H1 (cell line): ENCODE results near the gene COL6A5. TPM values are rescaled to one million over a fixed set of nuclear protein-coding genes. Genes with fewer than 3 reads are reported as not detected.
A peak's percentile ranks its signal among the peaks of the same experiment; 100 is the strongest.

Source experiments
- CTCF ChIA-PET: fragments of 300-600 bp; sonication (Branson Sonifier 250); formaldehyde crosslinking; loops from one replicate; lab custom pipeline; 2021; ENCODE audit not compliant: partially characterized antibody; lab: Charles Lee
- POLR2A ChIA-PET: fragments of 300-600 bp; sonication (Branson Sonifier 250); formaldehyde crosslinking; loops from one replicate; lab custom pipeline; 2021; ENCODE audit warnings: inconsistent platforms; ENCODE audit not compliant: partially characterized antibody; lab: Charles Lee
- DNase-seq, 2 experiments: peaks; one replicate each; pipeline versions ENCODE4 v3.0.0 to v3.0.0-alpha.2; 2010 to 2022; ENCODE audit warnings: low spot score in 2 of 2, low read depth in 1 of 2, mixed read lengths in 1 of 2
- FAIRE-seq: peaks from 2 replicates; lab custom pipeline; 2011; peaks lifted over from hg19 to GRCh38; lab: Jason Lieb, UNC
- H2AFZ ChIP-seq: 2 replicates; pipeline ENCODE4 v1.8.1; 2012; ENCODE audit warnings: low read length, inconsistent platforms
- H2AK5ac ChIP-seq: 2 replicates; pipeline ENCODE4 v1.6.1; 2013; ENCODE audit warnings: low read depth, low read length
- H2BK120ac ChIP-seq: replicated peaks from 2 replicates; pipeline ENCODE3; 2013; ENCODE audit warnings: low read depth, low read length, inconsistent platforms
- H2BK12ac ChIP-seq: 2 replicates; pipeline ENCODE4 v1.6.1; 2013; ENCODE audit warnings: low read depth, low read length
- H2BK15ac ChIP-seq: 2 replicates; pipeline ENCODE4 v1.6.1; 2013; ENCODE audit warnings: low read length
- H2BK20ac ChIP-seq: 2 replicates; pipeline ENCODE4 v1.6.1; 2013; ENCODE audit warnings: low read length
- H2BK5ac ChIP-seq: 2 replicates; pipeline ENCODE4 v1.6.1; 2013; ENCODE audit warnings: low read depth, low read length
- H3K14ac ChIP-seq: 2 replicates; pipeline ENCODE4 v1.6.1; 2013; ENCODE audit warnings: inconsistent platforms; ENCODE audit not compliant: insufficient read length
- H3K18ac ChIP-seq: 2 replicates; pipeline ENCODE4 v1.6.1; 2013; ENCODE audit warnings: low read length; ENCODE audit errors: extremely low read depth
- H3K23ac ChIP-seq: 2 replicates; pipeline ENCODE4 v1.6.1; 2013; ENCODE audit warnings: inconsistent platforms; ENCODE audit not compliant: insufficient read length
- H3K23me2 ChIP-seq: 2 replicates; pipeline ENCODE4 v1.6.1; 2013; ENCODE audit warnings: low read depth, low read length
- H3K27ac ChIP-seq: 2 replicates; pipeline ENCODE4 v1.6.1; 2011; ENCODE audit warnings: low read depth, low read length, inconsistent platforms
- H3K27me3 ChIP-seq, 4 experiments: replicated peaks in 1 of 4; 1 replicate in 1 of 4; 2 replicates in 3 of 4; pipeline versions ENCODE4 v1.6.1 to v1.8.1; 2011 to 2013; ENCODE audit warnings: low read length in 3 of 4, mild to moderate bottlenecking in 3 of 4, inconsistent platforms in 2 of 4, mixed read lengths in 2 of 4, moderate library complexity in 1 of 4; ENCODE audit not compliant: control insufficient read depth in 3 of 4, insufficient read depth in 3 of 4; ENCODE audit errors: extremely low read depth in 1 of 4
- H3K36me3 ChIP-seq, 4 experiments: 2 replicates each; pipeline versions ENCODE4 v1.6.1 to v1.8.1; 2011 to 2013; ENCODE audit warnings: mild to moderate bottlenecking in 4 of 4, low read length in 3 of 4, moderate library complexity in 2 of 4, control low read depth in 1 of 4, inconsistent platforms in 1 of 4; ENCODE audit not compliant: insufficient read depth in 4 of 4, control insufficient read depth in 2 of 4
- H3K4ac ChIP-seq: replicated peaks from 2 replicates; pipeline ENCODE3; 2013; ENCODE audit warnings: low read length, low read depth, mixed read lengths, inconsistent platforms; ENCODE audit not compliant: insufficient read length
- H3K4me1 ChIP-seq, 4 experiments: replicated peaks in 1 of 4; 1 replicate in 1 of 4; 2 replicates in 3 of 4; pipeline versions ENCODE4 v1.6.1 to v1.8.1; 2011 to 2013; ENCODE audit warnings: low read length in 3 of 4, inconsistent platforms in 2 of 4, mixed read lengths in 1 of 4; ENCODE audit not compliant: insufficient read depth in 4 of 4, control insufficient read depth in 3 of 4
- H3K4me2 ChIP-seq, 2 experiments: 2 replicates each; pipeline versions ENCODE4 v1.6.1 to v1.8.1; 2011 to 2013; ENCODE audit warnings: low read depth in 2 of 2, low read length in 2 of 2, control low read depth in 1 of 2, inconsistent platforms in 1 of 2, mild to moderate bottlenecking in 1 of 2; ENCODE audit not compliant: insufficient read depth in 1 of 2
- H3K4me3 ChIP-seq, 4 experiments: fragments of 200-600, 300-600 bp in 1 of 4; sonication (generic), shearing (Covaris generic), sonication (Bioruptor Twin) in 1 of 4; 2 replicates each; pipeline versions ENCODE4 v1.5.1 to v1.8.1; 2011 to 2016; ENCODE audit warnings: low read length in 4 of 4, low read depth in 3 of 4, control low read depth in 2 of 4, inconsistent platforms in 2 of 4, mild to moderate bottlenecking in 2 of 4, mixed read lengths in 1 of 4, moderate library complexity in 1 of 4; ENCODE audit not compliant: insufficient read depth in 2 of 4; ENCODE audit errors: extremely low read depth in 1 of 4
- H3K56ac ChIP-seq: replicated peaks from 2 replicates; pipeline ENCODE3; 2013; ENCODE audit warnings: low read depth, mild to moderate bottlenecking, mixed read lengths, low read length, inconsistent platforms; ENCODE audit not compliant: insufficient read length
- H3K79me1 ChIP-seq: 2 replicates; pipeline ENCODE4 v1.6.1; 2013; ENCODE audit warnings: low read depth, low read length, control low read depth
- H3K79me2 ChIP-seq, 2 experiments: 2 replicates each; pipeline versions ENCODE4 v1.6.1 to v1.8.1; 2012 to 2013; ENCODE audit warnings: low read length in 2 of 2, mild to moderate bottlenecking in 2 of 2, inconsistent platforms in 1 of 2; ENCODE audit not compliant: insufficient read depth in 2 of 2, control insufficient read depth in 1 of 2
- H3K9ac ChIP-seq, 4 experiments: replicated peaks in 1 of 4; 1 replicate in 1 of 4; 2 replicates in 3 of 4; pipeline versions ENCODE4 v1.6.1 to v1.8.1; 2011 to 2013; ENCODE audit warnings: low read depth in 3 of 4, low read length in 3 of 4, control low read depth in 2 of 4, mild to moderate bottlenecking in 2 of 4, moderate library complexity in 2 of 4, inconsistent platforms in 1 of 4; ENCODE audit errors: extremely low read depth in 1 of 4
- H3K9me3 ChIP-seq, 2 experiments: 2 replicates each; pipeline versions ENCODE4 v1.6.1 to v1.8.1; 2012 to 2013; ENCODE audit warnings: mild to moderate bottlenecking in 2 of 2, moderate library complexity in 2 of 2, control low read depth in 1 of 2, inconsistent platforms in 1 of 2, low read depth in 1 of 2, low read length in 1 of 2, mixed read lengths in 1 of 2; ENCODE audit not compliant: insufficient read depth in 2 of 2
- H4K20me1 ChIP-seq, 2 experiments: replicated peaks in 1 of 2; 2 replicates each; pipeline versions ENCODE3 to v1.8.1; 2011 to 2013; ENCODE audit warnings: inconsistent platforms in 2 of 2, low read length in 2 of 2, mild to moderate bottlenecking in 1 of 2; ENCODE audit not compliant: insufficient read depth in 2 of 2, control insufficient read depth in 1 of 2
- H4K5ac ChIP-seq: 2 replicates; pipeline ENCODE4 v1.6.1; 2013; ENCODE audit warnings: low read length, low read depth, mixed read lengths, inconsistent platforms; ENCODE audit not compliant: insufficient read length
- H4K8ac ChIP-seq: 2 replicates; pipeline ENCODE4 v1.8.0; 2013; ENCODE audit warnings: mild to moderate bottlenecking, moderate library complexity, low read length, inconsistent platforms; ENCODE audit not compliant: insufficient read depth; ENCODE audit errors: extremely low read depth
- H4K91ac ChIP-seq: replicated peaks from 2 replicates; pipeline ENCODE3; 2013; ENCODE audit warnings: low read length, mixed read lengths, inconsistent platforms; ENCODE audit not compliant: insufficient read length
- CBX8 ChIP-seq: fragments of 300-800, 300-1000 bp; sonication (generic); IDR thresholded peaks from 2 replicates; pipeline ENCODE4 v1.7.1; 2016; ENCODE audit warnings: low read depth, low read length, borderline replicate concordance
- GTF2F1 ChIP-seq: IDR thresholded peaks from 2 replicates; pipeline ENCODE4 v1.6.1; 2012; ENCODE audit warnings: low read depth, low read length, improper control_type of control experiment, borderline replicate concordance
- POLR2AphosphoS5 ChIP-seq: IDR thresholded peaks from 2 replicates; pipeline ENCODE4 v1.6.1; 2011; ENCODE audit warnings: low read depth, low read length
- RFX5 ChIP-seq: IDR thresholded peaks from 2 replicates; pipeline ENCODE4 v1.6.1; 2011; ENCODE audit warnings: low read depth, low read length, improper control_type of control experiment, borderline replicate concordance
- SRF ChIP-seq: IDR thresholded peaks from 2 replicates; pipeline ENCODE4 v1.6.1; 2011; ENCODE audit warnings: mild to moderate bottlenecking, low read depth, low read length, moderate library complexity
- TBP ChIP-seq: IDR thresholded peaks from 2 replicates; pipeline ENCODE4 v1.6.1; 2011; ENCODE audit warnings: low read depth, low read length, improper control_type of control experiment
- TEAD4 ChIP-seq: IDR thresholded peaks from 2 replicates; pipeline ENCODE4 v1.6.1; 2012; ENCODE audit warnings: low read depth, low read length, inconsistent platforms, mixed read lengths
- WGBS, 2 experiments: shearing (Covaris generic) in 1 of 2; methylation state at CpG; one replicate each; pipeline versions ENCODE4 v1.1.6 to v1.1.7; 2013 to 2015; ENCODE audit warnings: low lambda C conversion rate in 2 of 2, mixed read lengths in 2 of 2, inconsistent platforms in 1 of 2, low coverage in 1 of 2, missing lambda C conversion rate in 1 of 2; ENCODE audit not compliant: insufficient replicate concordance in 2 of 2, insufficient coverage in 1 of 2, insufficient read length in 1 of 2; ENCODE audit errors: extremely low coverage in 1 of 2, missing lambda C conversion rate in 1 of 2; 5-methylcytosine and 5-hydroxymethylcytosine counted together
- polyA plus RNA-seq, 7 experiments: library from polyadenylated mRNA; depleted of rRNA in 3 of 7; stranded (reverse) in 5 of 7; unstranded in 2 of 7; fragments of >200 nt in 5 of 7; fragments of 200-250 nt in 2 of 7; gene quantifications; 1 replicate in 5 of 7; 2 replicates in 1 of 7; 4 replicates in 1 of 7; pipeline versions ENCODE4 v1.2.1 to v1.2.3, GENCODE V29; 2011 to 2013; ENCODE audit warnings: missing spikeins in 2 of 7, mixed read lengths in 2 of 7
- total RNA-seq: library from RNA; stranded (reverse); fragmentation: NEBNext Ultra II Directional; extraction: Animal tissue kit (Norgen Biotek cat#: 25700); gene quantifications from 2 replicates; pipeline ENCODE4 v1.2.1, GENCODE V29; 2021
- TF ChIP-seq, protein P1 (sequence below): IDR thresholded peaks from 2 replicates; pipeline ENCODE4 v1.6.1; 2012; ENCODE audit warnings: low read length, inconsistent platforms

The COL6A5 gene
- total and polyA plus RNA-seq, 2 of the 8 experiments (the other 6 are each of a cell fraction or from before 2014, with no cell fraction given): 0.05 to 0.06 TPM

DNA sequence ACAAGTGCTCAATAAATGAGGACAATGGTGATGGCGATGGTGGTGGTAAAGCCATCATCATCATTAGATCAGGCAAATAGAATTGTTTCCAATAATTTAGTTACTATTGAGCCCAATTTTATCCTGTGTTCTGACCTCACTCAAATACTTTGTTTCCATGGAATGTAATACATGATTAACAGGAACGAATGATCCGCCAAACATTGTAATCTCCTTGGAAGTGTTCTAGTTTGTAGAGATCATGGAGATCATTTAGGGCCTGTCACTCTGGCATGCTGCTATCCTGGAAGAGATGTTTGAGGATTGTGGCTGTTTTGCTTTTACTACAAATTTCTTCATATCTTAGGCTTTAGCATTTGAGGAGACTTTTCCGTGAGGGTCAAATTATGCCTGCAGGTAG, 174.3 kb downstream of the COL6A5 start:
- Histone ChIP-seq H2BK15ac (no peak overlapping the region), H4K20me1 (no peaks in the 10 kb centered on the region), H2BK5ac (no peak overlapping the region), H2BK12ac (no peak overlapping the region), H3K4me1 (0 out of 7 replicates have a peak, but pooled peaks cover 0 to 3% (median under 1%) of the 10 kb centered on the region in 4 experiments), H4K91ac (no peak overlapping the region), H3K23ac (no peak overlapping the region), H2AK5ac (no peak overlapping the region), H3K4me2 (no peak overlapping the region), H3K79me2 (no peaks in the 10 kb centered on the region), H3K27me3 (peaks cover 10 to 27% (median 23%) of the 10 kb centered on the region in 4 experiments), H3K9ac (no peak overlapping the region), H3K27ac (no peak overlapping the region), H4K8ac (no peak overlapping the region), H3K9me3 (no peaks in the 10 kb centered on the region), H3K23me2 (peaks cover 6% of the 10 kb centered on the region; the same call in 1 of the 2 replicates), H3K36me3 (no peaks in the 10 kb centered on the region), H3K56ac (no peak overlapping the region), H4K5ac (no peak overlapping the region), H2BK120ac (no peak overlapping the region)
- no peak for FAIRE-seq
- WGBS, 2 experiments: 94% methylated on average over 4 of the region's 4 CpGs; no CpG with 5 or more reads in 1 of the 2 experiments
- ChIA-PET CTCF (interaction anchor here (1.7 kb wide), 1 partner anchor 19 kb away, joined by 7 read pairs; no protein-coding TSS in a partner anchor), POLR2A (interaction anchor here (0.6 kb wide), 1 partner anchor 21 kb away, joined by 3 read pairs; no protein-coding TSS in a partner anchor)
- TF ChIP-seq TEAD4: no peak
- TF ChIP-seq TBP: no peak
- TF ChIP-seq, protein P1, sequence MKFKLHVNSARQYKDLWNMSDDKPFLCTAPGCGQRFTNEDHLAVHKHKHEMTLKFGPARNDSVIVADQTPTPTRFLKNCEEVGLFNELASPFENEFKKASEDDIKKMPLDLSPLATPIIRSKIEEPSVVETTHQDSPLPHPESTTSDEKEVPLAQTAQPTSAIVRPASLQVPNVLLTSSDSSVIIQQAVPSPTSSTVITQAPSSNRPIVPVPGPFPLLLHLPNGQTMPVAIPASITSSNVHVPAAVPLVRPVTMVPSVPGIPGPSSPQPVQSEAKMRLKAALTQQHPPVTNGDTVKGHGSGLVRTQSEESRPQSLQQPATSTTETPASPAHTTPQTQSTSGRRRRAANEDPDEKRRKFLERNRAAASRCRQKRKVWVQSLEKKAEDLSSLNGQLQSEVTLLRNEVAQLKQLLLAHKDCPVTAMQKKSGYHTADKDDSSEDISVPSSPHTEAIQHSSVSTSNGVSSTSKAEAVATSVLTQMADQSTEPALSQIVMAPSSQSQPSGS: no peak
- no peak for TF ChIP-seq POLR2AphosphoS5
- no peak for TF ChIP-seq SRF
- no peak for TF ChIP-seq RFX5
- no peak for TF ChIP-seq GTF2F1
- no peak for TF ChIP-seq CBX8
- TF ChIP-seq, all 59 proteins: peak for 0
- Histone ChIP-seq H3K18ac (no peak overlapping the region), H3K4ac (no peak overlapping the region), H3K79me1 (no peaks in the 10 kb centered on the region), H3K4me3 (no peak overlapping the region), H2BK20ac (no peak overlapping the region), H2AFZ (0 out of 2 replicates have a peak overlapping the region, but pooled peaks have one; percentile 38), H3K14ac (no peak overlapping the region)
- no peak for DNase-seq
